Measurements from ENCODE around the gene TNS3.
A peak's percentile ranks its signal among the peaks of the same experiment; 100 is the strongest.
"Not testable (repeated sequence)": the region's sequence is repeated elsewhere in the genome, so short reads cannot be mapped to it uniquely, and the experiment has no call there.

TNS3 gene

DNA sequence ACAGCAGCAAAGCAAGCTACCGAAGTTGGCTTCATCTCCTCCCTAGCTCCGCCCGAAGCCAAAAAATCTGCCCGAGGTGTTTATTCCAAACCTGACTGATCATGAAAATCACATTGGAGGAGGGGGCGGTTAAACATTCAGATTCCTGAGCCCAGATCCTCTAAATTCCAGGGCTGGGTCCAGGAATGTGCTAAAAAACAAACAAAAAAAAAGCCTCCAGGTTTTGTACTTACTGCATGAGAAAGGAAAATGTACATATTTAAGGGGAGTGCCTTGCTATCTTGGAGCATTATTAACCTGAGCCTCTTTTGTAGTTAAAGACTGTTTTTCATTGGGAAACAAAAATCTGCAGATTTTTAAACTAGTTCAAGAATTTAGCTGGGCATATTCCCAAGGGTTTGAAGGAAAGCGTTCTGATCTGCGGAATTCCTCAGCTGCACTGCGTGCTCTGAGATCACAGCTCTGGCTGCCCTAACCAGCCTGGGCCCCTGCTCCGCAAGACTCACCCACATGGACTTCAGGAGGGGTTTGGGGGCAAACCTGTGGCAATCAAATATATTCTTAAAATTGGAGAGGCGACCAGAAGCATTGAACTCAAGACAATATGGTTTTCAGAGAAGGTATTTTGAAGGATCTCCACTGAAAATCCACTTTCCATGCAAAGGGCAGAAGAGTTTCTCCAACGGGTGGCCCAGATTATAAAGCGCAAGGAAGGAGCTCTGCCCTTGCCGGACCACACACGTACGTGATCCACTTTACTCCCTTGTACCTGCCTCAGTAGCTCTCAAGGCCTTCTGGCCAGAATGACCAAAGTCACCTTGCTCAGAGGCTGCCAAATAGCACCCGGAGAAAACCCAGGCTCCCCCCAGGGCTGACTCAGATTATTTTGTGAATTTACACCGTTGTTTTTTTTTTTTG is 10.0 kb upstream of the TNS3 start:
- peaks cover 2 to 11% of the 10 kb centered on the region in 2 donors for H3K9me3 Mint-ChIP-seq
- no peak for DNase-seq

DNA sequence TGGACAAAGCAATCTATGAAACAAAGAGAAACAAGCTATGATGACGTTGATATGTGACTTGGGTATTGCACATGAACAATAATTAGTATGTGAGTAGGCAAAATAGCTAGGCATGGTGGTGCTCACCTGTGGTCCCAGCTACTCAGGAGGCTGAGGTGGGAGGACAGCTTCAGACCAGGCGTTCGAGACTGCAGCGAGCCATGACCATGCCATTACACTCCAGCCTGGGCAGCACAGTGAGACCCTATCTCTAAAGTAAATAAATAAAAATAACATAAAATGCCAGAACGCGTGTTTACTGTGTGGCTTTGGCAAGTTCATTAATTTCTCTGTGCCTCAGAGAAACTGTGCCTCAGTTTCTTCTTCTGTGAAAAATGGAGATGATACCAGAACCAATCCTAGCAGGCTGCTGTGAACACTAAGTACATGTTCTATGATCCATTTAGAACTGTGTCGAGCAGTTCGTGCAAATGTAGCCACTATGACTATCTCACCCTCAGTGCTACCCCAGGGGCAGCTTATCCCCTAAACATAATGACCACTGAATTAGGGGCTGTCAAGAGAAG is 9.3 kb upstream of the TNS3 start:
- ATAC-seq = no peak
- peaks cover 0 to 7% of the 10 kb centered on the region in 2 donors for H3K9me3 Mint-ChIP-seq
- no peak overlapping the region for H3K27ac Mint-ChIP-seq
- no peak overlapping the region for H3K4me3 Mint-ChIP-seq
- no peaks in the 10 kb centered on the region for H3K4me1 Mint-ChIP-seq
- H3K27me3 Mint-ChIP-seq = peaks cover 9% of the 10 kb centered on the region
- no peak for DNase-seq

More for the DNA sequence above, 10.0 kb upstream of the TNS3 start:
- H3K4me3 Mint-ChIP-seq = no peak overlapping the region
- H3K27me3 Mint-ChIP-seq = peaks cover 5% of the 10 kb centered on the region
- H3K27ac Mint-ChIP-seq = no peak overlapping the region
- no peaks in the 10 kb centered on the region for H3K4me1 Mint-ChIP-seq
- ATAC-seq = no peak

DNA sequence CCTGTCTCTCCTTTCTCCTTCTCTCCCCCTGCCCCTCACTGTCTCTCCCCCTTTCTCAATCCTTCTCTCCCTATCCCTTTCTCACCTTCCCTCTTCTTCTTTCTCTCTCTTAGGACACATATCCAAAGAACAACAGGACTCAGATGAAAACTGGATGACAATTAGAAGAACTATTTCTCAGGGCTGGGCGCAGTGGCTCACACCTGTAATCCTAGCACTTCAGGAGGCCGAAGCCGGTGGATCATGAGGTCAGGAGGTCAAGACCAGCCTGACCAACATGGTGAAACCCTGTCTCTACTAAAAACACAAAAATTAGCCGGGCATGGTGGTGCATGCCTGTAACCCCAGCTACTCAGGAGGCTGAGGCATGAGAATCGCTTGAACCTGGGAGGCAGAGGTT is 8.3 kb upstream of the TNS3 start:
- H3K9me3 Mint-ChIP-seq, H3K4me3 Mint-ChIP-seq, ATAC-seq, H3K4me1 Mint-ChIP-seq, H3K27me3 Mint-ChIP-seq, DNase-seq: not testable (repeated sequence)
- peak overlapping the region; percentile 50 to 72 for H3K27ac Mint-ChIP-seq

DNA sequence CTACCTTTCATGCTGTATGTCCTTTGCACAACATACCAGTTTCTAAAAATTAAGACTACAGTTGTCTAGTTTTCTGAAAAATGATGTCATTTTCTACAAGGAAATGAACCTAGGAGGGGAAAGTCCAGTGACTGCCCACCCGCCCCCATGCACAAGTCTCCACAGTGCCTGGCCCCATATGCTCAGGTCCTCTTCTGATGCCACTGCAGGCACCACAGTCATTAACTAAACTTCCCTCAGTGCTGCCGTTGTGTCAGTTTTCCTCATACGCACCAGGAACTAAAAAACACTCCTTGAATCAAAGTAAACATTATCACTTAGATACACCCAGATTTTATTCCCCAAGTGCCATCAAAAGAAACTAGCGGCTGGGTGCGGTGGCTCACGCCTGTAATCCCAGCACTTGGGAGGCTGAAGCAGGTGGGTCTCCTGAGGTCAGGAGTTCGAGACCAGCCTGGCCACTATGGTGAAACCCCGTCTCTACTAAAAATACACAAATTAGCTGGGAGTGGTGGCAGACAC is 6.9 kb upstream of the TNS3 start:
- H3K4me1 Mint-ChIP-seq = no peaks in the 10 kb centered on the region
- peaks cover 0 to 6% of the 10 kb centered on the region in 2 donors for H3K9me3 Mint-ChIP-seq
- DNase-seq = no peak
- peak overlapping the region in 1 of 2 donors; percentile 49 for H3K27ac Mint-ChIP-seq
- no peak for ATAC-seq
- peaks cover 15% of the 10 kb centered on the region for H3K27me3 Mint-ChIP-seq
- no peak overlapping the region for H3K4me3 Mint-ChIP-seq

DNA sequence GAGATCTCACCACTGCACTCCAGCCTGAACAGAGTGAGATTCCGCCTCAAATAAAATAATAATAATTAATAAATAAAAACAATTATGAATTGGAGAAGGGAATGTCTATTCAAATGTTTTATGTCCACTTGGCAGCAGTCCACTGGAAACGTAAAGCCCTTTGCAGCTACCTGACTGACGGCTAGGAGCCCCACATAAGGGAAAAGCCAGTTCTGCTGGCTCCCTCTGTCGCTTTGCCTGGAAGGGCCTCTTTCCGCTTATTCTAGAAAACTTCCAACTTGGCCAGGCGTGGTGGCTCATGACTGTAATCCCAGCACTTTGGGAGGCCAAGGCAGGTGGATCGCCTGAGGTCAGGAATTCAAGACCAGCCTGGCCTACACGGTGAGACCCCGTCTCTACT is 6.1 kb upstream of the TNS3 start:
- H3K4me1 Mint-ChIP-seq = no peaks in the 10 kb centered on the region
- H3K27me3 Mint-ChIP-seq = peaks cover 23% of the 10 kb centered on the region
- H3K4me3 Mint-ChIP-seq = no peak overlapping the region
- H3K27ac Mint-ChIP-seq = no peak overlapping the region
- DNase-seq (no peak), ATAC-seq (no peak)
- peaks cover 0 to 6% of the 10 kb centered on the region in 2 donors for H3K9me3 Mint-ChIP-seq

DNA sequence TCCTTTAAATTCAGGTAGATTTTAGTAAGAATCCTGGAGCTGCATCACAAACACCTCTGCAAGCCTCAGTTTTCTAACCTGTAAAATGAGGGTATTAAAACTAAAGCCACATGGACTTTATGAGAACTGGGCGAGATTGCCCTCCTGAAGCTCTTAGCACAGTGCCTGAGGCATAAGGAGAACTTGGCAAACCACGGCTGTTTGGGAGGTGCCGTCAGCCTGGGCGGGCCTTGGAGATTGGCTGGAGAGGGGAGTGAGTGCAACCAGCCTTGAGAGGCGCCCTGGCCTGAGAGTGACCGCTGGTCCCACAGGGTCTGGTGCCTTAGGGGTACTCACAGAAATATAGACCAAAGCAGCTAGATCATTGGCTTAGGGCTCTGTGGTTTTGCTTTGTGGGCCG is 5.4 kb upstream of the TNS3 start:
- no peak overlapping the region for H3K4me3 Mint-ChIP-seq

DNA sequence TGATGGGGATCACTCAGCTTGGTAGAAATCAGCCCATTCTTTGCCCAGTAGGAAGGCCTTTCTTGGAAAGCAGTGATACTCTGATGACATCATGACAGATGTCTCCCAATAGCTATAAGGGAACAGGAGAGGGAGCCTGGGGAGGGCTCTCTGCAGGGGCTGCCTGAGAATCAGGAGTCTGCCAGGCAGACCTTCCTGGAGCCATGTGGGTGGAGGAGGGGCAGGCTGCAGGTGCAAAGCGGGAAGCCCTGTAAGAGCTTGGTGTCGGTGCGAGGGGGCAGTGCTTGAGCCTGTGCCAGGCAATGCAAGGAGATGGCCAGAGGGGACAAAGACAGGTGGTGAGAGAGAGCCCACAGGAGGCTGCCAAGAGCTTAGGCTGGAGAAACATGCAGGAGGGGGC is 5.0 kb upstream of the TNS3 start:
- peaks cover 0 to 6% of the 10 kb centered on the region in 2 donors for H3K9me3 Mint-ChIP-seq
- no peaks in the 10 kb centered on the region for H3K4me1 Mint-ChIP-seq
- H3K27ac Mint-ChIP-seq = no peak overlapping the region
- ATAC-seq (no peak), DNase-seq (no peak)
- H3K27me3 Mint-ChIP-seq = peaks cover 33% of the 10 kb centered on the region
- H3K4me3 Mint-ChIP-seq = no peak overlapping the region

More for the DNA sequence above, 5.4 kb upstream of the TNS3 start:
- ATAC-seq = no peak
- no peak for DNase-seq
- Mint-ChIP-seq H3K9me3 (peaks cover 0 to 6% of the 10 kb centered on the region in 2 donors), H3K27me3 (peaks cover 29% of the 10 kb centered on the region), H3K4me1 (no peaks in the 10 kb centered on the region), H3K27ac (no peak overlapping the region)

DNA sequence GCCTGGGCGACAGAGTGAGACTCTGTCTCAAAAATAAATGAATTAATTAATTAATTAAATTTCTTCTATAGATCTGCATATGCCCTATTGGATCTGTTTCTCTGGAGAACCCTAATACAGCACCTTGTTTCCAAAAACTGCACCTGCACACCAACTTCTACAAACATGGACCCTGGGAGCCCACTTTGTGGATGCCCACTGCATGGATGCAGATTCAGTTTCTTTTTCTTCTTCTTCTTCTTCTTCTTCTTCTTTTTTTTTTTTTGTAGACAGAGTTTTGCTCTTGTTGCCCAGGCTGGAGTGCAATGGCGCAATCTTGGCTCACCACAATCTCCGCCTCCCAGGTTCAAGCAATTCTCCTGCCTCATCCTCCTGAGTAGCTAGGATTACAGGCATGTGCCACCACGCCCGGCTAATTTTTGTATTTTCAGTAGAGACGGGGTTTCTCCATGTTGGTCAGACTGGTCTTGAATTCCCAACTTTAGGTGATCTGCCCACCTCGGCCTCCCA is 4.3 kb upstream of the TNS3 start:
- H3K27ac Mint-ChIP-seq, DNase-seq, H3K4me1 Mint-ChIP-seq, ATAC-seq, H3K4me3 Mint-ChIP-seq, H3K9me3 Mint-ChIP-seq: not testable (repeated sequence)
- H3K27me3 Mint-ChIP-seq = peaks cover 40% of the 10 kb centered on the region

DNA sequence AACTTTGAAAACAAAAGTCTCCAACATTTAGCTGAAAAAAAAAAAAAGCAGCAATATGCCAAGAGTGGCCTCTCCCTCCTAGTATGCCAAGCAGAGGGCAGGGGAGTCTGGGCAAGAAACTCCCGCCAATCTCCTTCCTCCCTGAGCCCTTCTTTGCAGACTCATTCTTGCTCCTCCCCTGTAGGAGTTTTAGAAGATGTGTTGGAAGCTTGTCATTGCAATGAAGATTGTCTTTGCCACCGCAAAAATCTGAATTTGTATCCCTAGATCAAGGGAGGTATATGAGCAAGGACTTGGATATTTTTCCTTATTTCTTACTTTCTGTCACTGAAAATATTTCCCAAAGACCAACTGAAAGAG is 2.6 kb upstream of the TNS3 start:
- no peaks in the 10 kb centered on the region for H3K4me1 Mint-ChIP-seq
- no peak overlapping the region for H3K4me3 Mint-ChIP-seq
- peaks cover 0 to 6% of the 10 kb centered on the region in 2 donors for H3K9me3 Mint-ChIP-seq
- H3K27ac Mint-ChIP-seq = no peak overlapping the region
- H3K27me3 Mint-ChIP-seq = peaks cover 57% of the 10 kb centered on the region
- DNase-seq (no peak), ATAC-seq (no peak)

DNA sequence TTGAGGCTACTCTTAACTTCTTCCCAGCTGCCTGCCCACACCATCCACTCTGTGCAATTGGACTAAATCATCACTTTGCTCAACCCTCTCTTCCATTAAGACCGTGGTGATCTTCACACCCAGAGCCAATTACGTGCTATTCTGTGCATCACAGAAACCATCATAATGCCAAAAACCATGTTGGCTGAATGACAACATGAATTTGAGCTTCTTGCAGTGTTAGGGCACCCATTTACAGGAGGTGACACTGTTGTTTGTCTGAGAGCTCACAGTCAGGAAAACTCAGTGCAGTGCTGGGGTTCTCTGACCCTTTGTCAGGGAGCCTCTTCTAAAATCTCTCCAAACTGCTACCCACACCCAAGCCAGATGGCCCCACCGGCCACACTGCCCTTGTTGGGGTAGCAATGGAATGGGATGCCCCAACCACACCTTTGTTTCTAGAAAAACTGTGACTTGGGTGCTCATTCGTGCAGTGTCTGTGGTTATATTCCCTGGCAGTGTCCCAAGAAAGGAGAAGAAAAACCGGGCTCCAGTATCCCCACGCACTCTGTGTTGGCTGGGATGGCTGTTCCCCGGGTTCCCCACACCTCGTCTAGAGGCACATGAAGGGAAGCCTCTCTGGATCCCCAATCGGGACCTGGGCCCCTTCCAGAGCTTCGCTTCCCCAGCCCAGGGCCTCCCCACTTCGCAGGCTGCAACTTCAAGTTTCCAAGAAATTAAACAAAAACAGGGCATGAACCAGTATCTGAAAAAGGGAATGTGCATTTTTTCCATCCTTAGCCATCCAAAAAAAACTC is 2.0 kb upstream of the TNS3 start:
- ATAC-seq = no peak
- no peak for DNase-seq
- Mint-ChIP-seq H3K4me3 (no peak overlapping the region), H3K9me3 (peaks cover 0 to 6% of the 10 kb centered on the region in 2 donors), H3K27ac (no peak overlapping the region), H3K4me1 (peaks cover 3% of the 10 kb centered on the region), H3K27me3 (peaks cover 60% of the 10 kb centered on the region)

DNA sequence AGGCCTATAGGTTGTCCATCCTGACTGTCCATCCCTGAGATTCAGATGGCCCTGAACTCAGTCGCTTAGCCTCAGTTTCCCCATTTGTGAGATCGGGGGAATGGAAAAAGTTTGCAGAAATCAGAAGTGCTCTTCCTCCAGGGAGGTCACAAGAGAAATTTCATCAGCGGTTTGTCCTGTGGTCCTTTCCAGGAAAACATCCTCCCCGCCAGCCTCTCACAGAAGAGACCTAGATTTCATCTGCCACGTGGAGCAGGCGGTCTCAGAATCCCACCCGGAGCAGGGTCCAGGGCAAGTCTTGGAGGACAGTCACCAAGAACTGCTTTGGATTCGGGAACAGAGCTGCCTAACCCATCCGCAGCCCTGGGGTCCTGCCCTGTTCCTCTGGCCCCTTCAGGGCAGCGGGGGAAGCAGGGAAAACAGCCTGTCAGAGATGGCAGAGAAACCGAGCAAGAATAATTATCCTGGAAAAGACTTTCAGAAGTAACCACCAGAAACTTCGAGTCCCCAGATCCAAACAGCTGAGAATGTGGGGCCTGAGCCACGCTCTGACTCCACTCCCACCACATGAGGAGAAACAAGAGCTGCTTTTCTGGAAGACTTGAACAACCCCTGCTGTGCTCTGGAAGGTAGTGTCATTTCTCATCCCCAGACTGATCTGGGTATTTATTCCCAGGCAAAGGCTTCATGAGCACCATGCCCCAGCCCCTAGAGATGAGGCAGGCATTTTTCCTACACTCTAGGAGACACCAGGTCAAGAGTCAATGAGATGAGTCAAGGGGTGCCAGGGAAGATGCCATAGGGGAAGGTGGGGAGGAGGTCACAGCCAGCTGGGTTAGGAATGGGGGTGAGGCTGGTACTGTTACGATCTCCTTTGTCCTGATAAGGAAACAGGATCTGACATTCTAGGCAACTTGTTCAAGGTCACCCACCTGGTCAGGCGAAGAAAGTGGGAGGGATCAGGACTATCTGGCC is 1.1 kb upstream of the TNS3 start:
- Mint-ChIP-seq H3K27me3 (peaks cover 60% of the 10 kb centered on the region), H3K27ac (no peak overlapping the region), H3K9me3 (peaks cover 0 to 6% of the 10 kb centered on the region in 2 donors), H3K4me1 (peaks cover 9% of the 10 kb centered on the region), H3K4me3 (no peak overlapping the region)
- DNase-seq (no peak), ATAC-seq (no peak)

DNA sequence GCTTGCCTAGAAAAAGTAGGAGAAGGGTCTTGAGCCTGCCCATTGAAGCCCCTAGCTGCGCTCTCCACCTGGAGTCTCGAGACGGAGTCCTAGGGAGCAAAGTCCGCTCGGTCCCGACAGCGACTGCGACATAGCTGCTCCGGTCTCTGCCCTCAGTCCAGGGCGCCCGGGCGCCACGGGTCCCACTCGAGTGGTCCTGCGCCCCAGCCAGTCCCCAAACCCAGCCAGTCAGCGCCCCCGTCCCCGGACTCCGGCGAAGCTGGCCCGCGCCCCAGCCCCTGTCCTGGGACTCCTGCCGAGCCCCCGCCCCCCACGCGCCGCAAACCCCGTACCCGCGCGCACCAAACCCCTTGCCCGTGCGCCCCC is 490 bp downstream of the TNS3 start:
- DNase-seq = no peak
- ATAC-seq = no peak
- H3K4me3 Mint-ChIP-seq = no peak overlapping the region
- H3K9me3 Mint-ChIP-seq = peaks cover 0 to 6% of the 10 kb centered on the region in 2 donors
- no peak overlapping the region for H3K27ac Mint-ChIP-seq
- H3K4me1 Mint-ChIP-seq = peaks cover 9% of the 10 kb centered on the region
- peaks cover 51% of the 10 kb centered on the region for H3K27me3 Mint-ChIP-seq

DNA sequence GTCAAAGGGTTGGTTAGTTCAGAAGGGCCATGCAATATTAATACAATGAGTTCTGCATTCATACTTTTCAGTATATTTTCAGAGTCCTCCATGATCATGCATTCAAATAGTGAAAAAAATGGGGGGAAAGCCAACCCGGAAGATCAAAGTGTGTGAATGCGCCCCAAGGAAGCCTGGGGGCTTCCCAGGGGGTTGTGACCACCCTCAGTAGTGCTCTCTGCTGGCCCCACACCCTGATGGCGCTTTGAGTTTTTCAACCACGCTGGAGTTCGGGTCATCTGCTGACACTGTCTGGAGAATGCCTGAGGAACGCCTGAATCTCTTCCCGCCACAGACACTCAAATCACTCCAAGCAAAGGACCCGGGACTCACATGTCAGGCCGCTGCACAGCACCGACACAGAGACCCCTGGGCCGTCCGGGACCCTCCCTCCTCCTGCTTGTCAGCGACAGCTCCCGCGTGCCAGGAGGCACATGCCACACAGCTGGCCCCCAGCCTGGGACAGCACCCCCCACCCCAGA is 1.0 kb downstream of the TNS3 start:
- H3K9me3 Mint-ChIP-seq = peaks cover 0 to 6% of the 10 kb centered on the region in 2 donors
- peaks cover 9% of the 10 kb centered on the region for H3K4me1 Mint-ChIP-seq
- H3K27me3 Mint-ChIP-seq = peaks cover 51% of the 10 kb centered on the region
- ATAC-seq = no peak
- no peak for DNase-seq
- peak overlapping the region in 1 of 2 donors; percentile 19 for H3K27ac Mint-ChIP-seq
- H3K4me3 Mint-ChIP-seq = no peak overlapping the region

DNA sequence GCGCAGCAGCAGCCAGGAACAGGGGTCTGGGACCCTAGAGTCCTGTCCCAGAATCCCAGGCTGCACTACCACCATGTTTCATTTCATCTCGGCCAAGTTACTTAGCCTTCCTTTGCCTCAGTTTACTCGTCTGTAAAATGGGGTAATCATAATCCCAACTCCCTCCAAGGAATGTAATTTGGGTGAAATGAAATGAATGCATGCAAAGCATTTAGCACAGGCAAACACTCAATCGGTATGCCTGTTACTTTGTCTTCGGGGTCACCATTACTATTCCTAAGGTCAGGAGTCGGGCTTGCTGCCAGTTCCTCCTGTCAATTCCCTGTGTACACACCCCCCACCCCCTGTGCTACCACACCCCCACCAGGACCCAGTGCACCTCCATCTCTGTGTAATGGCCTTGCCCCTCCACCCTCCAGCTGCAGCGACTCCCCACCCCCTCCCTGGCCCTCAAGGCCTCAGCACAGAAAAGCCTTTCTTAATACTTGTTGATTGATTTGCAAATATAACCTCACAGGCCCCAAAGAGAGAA is 1.7 kb downstream of the TNS3 start:
- H3K27ac Mint-ChIP-seq = no peak overlapping the region
- peaks cover 51% of the 10 kb centered on the region for H3K27me3 Mint-ChIP-seq
- H3K4me3 Mint-ChIP-seq = no peak overlapping the region
- DNase-seq = no peak
- ATAC-seq = no peak
- peaks cover 0 to 2% of the 10 kb centered on the region in 2 donors for H3K9me3 Mint-ChIP-seq
- H3K4me1 Mint-ChIP-seq = peaks cover 9% of the 10 kb centered on the region

All from stimulated activated naive CD8-positive, alpha-beta T cell treated with anti-CD3 and anti-CD28 coated beads, Interleukin-15, amount 100 ng/mL, for 72 hours (primary cell).